ENCODE results near the gene UNC13C. TPM values are rescaled to one million over a fixed set of nuclear protein-coding genes. Genes with fewer than 3 reads are reported as not detected.

Gene UNC13C
- total and polyA plus RNA-seq, 4 donors = 0.05 to 16.0 (median 0.12) TPM; not detected in 1

DNA sequence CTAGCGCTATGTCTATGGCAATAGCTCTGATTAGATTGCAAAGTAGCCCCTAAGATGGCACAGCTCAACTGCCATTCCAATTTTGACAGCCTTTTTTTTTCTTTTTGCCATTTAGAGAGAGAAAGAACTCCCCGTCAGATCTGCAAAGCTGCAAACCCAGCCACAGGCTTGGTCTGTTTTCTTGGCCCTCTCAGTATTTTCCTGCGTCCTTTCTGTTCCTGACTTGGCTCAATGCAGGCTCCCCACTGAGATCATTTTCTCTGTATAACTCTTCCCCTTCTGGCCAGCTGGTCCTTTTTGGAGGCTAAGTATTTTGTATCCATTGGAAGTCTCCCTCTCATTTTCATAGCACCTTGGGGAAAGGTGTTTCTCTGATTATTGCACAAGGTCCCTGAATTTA, 386.7 kb downstream of the UNC13C start:
- no peak for ATAC-seq (ENCODE audit: insufficient read depth, low FRiP score)
- Histone ChIP-seq H3K27me3 (ENCODE audit: control insufficient read depth in 3 of 3, insufficient read depth in 3 of 3, low read length in 2 of 3) (no peaks in the 10 kb centered on the region), H3K27ac (ENCODE audit: low read depth in 1 of 2, low read length in 1 of 2) (no peak overlapping the region), H3K4me3 (no peak overlapping the region), H3K9ac (ENCODE audit: insufficient read depth in 1 of 2, low read length in 2 of 2) (no peak overlapping the region), H3K36me3 (ENCODE audit: control insufficient read depth in 4 of 4, insufficient read depth in 4 of 4, low read length in 4 of 4) (peaks cover 0 to 4% (median 2%) of the 10 kb centered on the region in 4 donors), H3K4me1 (ENCODE audit: control insufficient read depth in 5 of 5, insufficient read depth in 5 of 5, low read length in 5 of 5) (no peaks in the 10 kb centered on the region), H3K9me3 (ENCODE audit: control insufficient read depth in 4 of 4, insufficient read depth in 3 of 4, low read length in 3 of 4) (peaks cover 0 to 14% (median 3%) of the 10 kb centered on the region in 4 donors)
- 78 to 95% methylated on average over 3 of the region's 3 CpGs for WGBS, 2 donors
- no peak for DNase-seq
- TF ChIP-seq, protein P1, sequence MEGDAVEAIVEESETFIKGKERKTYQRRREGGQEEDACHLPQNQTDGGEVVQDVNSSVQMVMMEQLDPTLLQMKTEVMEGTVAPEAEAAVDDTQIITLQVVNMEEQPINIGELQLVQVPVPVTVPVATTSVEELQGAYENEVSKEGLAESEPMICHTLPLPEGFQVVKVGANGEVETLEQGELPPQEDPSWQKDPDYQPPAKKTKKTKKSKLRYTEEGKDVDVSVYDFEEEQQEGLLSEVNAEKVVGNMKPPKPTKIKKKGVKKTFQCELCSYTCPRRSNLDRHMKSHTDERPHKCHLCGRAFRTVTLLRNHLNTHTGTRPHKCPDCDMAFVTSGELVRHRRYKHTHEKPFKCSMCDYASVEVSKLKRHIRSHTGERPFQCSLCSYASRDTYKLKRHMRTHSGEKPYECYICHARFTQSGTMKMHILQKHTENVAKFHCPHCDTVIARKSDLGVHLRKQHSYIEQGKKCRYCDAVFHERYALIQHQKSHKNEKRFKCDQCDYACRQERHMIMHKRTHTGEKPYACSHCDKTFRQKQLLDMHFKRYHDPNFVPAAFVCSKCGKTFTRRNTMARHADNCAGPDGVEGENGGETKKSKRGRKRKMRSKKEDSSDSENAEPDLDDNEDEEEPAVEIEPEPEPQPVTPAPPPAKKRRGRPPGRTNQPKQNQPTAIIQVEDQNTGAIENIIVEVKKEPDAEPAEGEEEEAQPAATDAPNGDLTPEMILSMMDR (IDR thresholded peaks at IDR 0.05; ENCODE audit: control extremely low read depth, extremely low read depth) = no peak

DNA sequence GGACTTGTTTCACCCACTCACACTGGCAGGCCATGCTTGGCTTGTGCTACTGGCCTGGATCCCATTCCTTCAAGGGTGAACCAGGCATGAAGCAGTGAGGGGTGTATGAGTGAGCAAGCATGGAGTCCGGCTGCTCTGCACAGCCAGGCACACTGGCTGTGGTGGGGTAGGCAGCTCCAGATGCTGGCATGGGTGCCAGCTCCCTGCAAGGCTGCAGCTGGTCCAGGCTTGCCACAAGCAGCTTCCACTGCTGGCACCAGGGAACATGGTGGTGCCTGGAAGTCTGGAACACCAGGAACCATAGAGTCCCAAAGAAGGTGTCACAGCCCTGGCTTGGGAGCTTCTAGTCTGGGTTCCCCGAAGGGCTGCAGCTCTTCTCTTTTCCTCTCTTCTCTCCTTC, 395.1 kb downstream of the UNC13C start:
- 88 to 93% methylated on average over 2 of the region's 2 CpGs for WGBS, 2 donors
- ATAC-seq (ENCODE audit: insufficient read depth, low FRiP score) (no peak), DNase-seq (no peak)
- Histone ChIP-seq H3K4me1 (ENCODE audit: control insufficient read depth in 5 of 5, insufficient read depth in 5 of 5, low read length in 5 of 5) (no peaks in the 10 kb centered on the region), H3K4me3 (no peak overlapping the region), H3K9me3 (ENCODE audit: control insufficient read depth in 4 of 4, insufficient read depth in 3 of 4, low read length in 3 of 4) (peaks cover 0 to 12% (median 1%) of the 10 kb centered on the region in 4 donors), H3K9ac (ENCODE audit: insufficient read depth in 1 of 2, low read length in 2 of 2) (no peak overlapping the region), H3K27ac (ENCODE audit: low read depth in 1 of 2, low read length in 1 of 2) (no peak overlapping the region), H3K36me3 (ENCODE audit: control insufficient read depth in 4 of 4, insufficient read depth in 4 of 4, low read length in 4 of 4) (peaks cover 0 to 17% (median 0%) of the 10 kb centered on the region in 4 donors), H3K27me3 (ENCODE audit: control insufficient read depth in 3 of 3, insufficient read depth in 3 of 3, low read length in 2 of 3) (no peaks in the 10 kb centered on the region)
- TF ChIP-seq, protein P1 (IDR thresholded peaks at IDR 0.05; ENCODE audit: control extremely low read depth, extremely low read depth) = no peak

DNA sequence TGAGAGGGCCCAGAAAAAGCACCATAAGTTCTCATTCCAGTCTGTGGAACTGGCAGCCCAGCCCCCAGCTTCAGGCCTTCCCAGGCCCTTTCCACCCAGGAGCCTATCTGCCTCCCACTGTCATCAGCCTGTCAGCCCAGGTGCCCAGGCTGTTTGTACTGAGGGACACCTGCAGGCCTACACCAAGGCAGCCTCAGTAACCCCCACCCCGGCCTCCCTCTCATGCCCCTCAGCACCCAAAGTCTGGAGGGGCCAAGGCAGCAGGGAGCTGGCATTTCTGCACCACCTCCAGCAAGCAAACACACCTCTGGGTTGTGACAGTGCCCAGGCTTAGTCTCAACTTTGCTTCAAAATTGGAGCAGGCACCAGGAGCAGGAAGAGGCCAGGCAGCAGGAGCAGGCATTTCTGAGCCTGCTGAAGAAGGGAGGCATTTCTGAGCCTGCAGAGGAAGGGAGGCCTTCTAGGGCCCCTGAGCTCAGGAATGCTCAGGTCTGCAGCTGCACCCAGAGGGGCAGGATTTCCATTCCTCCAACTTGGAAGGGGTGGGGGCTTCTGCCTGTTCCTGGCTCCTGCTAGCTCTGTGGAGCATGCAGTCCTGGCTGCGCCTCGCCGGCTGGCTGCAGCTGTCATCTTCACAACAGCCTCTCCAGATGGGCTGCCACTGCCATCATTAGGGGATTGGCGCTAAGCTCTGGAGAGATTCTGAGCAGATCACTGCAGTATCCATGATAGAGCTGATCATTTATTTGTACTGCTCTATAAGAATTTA, 396.1 kb downstream of the UNC13C start:
- no peak for ATAC-seq (ENCODE audit: insufficient read depth, low FRiP score)
- no peaks in the 10 kb centered on the region for H3K27me3 ChIP-seq (ENCODE audit: control insufficient read depth in 3 of 3, insufficient read depth in 3 of 3, low read length in 2 of 3)
- H3K27ac ChIP-seq (ENCODE audit: low read depth in 1 of 2, low read length in 1 of 2) = no peak overlapping the region
- H3K4me1 ChIP-seq (ENCODE audit: control insufficient read depth in 5 of 5, insufficient read depth in 5 of 5, low read length in 5 of 5) = no peaks in the 10 kb centered on the region
- H3K9me3 ChIP-seq (ENCODE audit: control insufficient read depth in 4 of 4, insufficient read depth in 3 of 4, low read length in 3 of 4) = peaks cover 0 to 12% (median 1%) of the 10 kb centered on the region in 4 donors
- no peak overlapping the region for H3K4me3 ChIP-seq
- peaks cover 0 to 17% (median 0%) of the 10 kb centered on the region in 4 donors for H3K36me3 ChIP-seq (ENCODE audit: control insufficient read depth in 4 of 4, insufficient read depth in 4 of 4, low read length in 4 of 4)
- DNase-seq = no peak
- 90 to 92% methylated on average over 5 of the region's 5 CpGs for WGBS, 2 donors
- TF ChIP-seq, protein P1 (IDR thresholded peaks at IDR 0.05; ENCODE audit: control extremely low read depth, extremely low read depth) = no peak
- no peak overlapping the region for H3K9ac ChIP-seq (ENCODE audit: insufficient read depth in 1 of 2, low read length in 2 of 2)

Data from lung (tissue), 12 donors.